Activated CD8-positive, alpha-beta T cell treated with anti-CD3 and anti-CD28 coated beads for 36 hours (primary cell): ENCODE data around the gene KYNU. TPM values are rescaled to one million over a fixed set of nuclear protein-coding genes. Genes with fewer than 3 reads are reported as not detected.

Experiments
- ATAC-seq: fragments of 200-7000 bp; cut with Tn5 transposase; one replicate; pipeline ENCODE4 v1.10.0; 2021; ENCODE audit warnings: mild to moderate bottlenecking, moderate library complexity
- CTCF ChIA-PET: fragments of 350-600 bp; sonication (Branson Sonifier 250); formaldehyde crosslinking; loops from one replicate; lab custom pipeline; 2021; ENCODE audit warnings: antibody characterized with exemption; lab: Charles Lee
- POLR2A ChIA-PET: fragments of 350-600 bp; sonication (Branson Sonifier 250); formaldehyde crosslinking; loops from one replicate; lab custom pipeline; 2021; ENCODE audit warnings: antibody characterized with exemption; lab: Charles Lee
- DNase-seq: peaks from one replicate; pipeline ENCODE4 v3.0.0-alpha.2; 2020
- H3K27ac Mint-ChIP-seq: one replicate; pipeline ENCODE4 v1.8.0; 2021; ENCODE audit warnings: mild to moderate bottlenecking, mixed read lengths
- H3K27me3 Mint-ChIP-seq: one replicate; pipeline ENCODE4 v1.8.0; 2021; ENCODE audit warnings: mixed read lengths
- H3K36me3 Mint-ChIP-seq: one replicate; pipeline ENCODE4 v1.8.0; 2021; ENCODE audit warnings: low read depth, mixed read lengths
- H3K4me1 Mint-ChIP-seq: one replicate; pipeline ENCODE4 v1.8.0; 2021; ENCODE audit warnings: low read depth, mixed read lengths
- H3K4me3 Mint-ChIP-seq: one replicate; pipeline ENCODE4 v1.8.0; 2021; ENCODE audit warnings: mild to moderate bottlenecking, moderate library complexity, mixed read lengths
- H3K9me3 Mint-ChIP-seq: one replicate; pipeline ENCODE4 v1.8.0; 2021; ENCODE audit warnings: mixed read lengths
- intact Hi-C: fragments of 100-400 bp; cut with micrococcal nuclease; formaldehyde crosslinking; loops from one replicate; pipeline ENCODE4 v1.10.0; 2022
- total RNA-seq, 2 experiments: library from RNA; stranded (reverse); gene quantifications; one replicate each; pipeline ENCODE4 v1.2.3, GENCODE V29; 2021
- TF ChIP-seq, protein P1 (sequence below): fragments of 200-600 bp; IDR thresholded peaks from one replicate; pipeline ENCODE4 v1.8.0; 2022; ENCODE audit warnings: antibody characterized with exemption, mild to moderate bottlenecking

KYNU gene
- total RNA-seq, 2 experiments from 2014 or later, result not detected

DNA sequence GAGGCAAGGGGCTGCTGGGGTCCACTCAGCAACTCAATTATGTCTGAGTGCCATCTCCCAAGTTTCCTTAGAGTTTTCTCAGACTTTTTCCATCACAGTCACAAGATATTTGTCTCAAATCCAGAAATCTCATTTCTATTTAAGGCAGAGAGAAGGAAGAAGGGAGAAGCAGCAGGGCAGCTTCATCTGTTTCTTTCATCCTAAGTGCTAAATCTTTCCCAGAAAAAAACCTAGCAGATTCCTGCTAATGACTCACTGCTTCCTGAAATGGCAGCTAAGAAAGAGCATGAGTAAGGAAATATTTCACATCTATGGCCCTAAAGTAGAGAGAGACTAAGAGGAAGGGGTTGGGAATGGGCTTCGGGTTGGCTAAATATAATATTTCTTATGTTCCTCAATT, 88.0 kb downstream of the KYNU start:
- Mint-ChIP-seq H3K27ac (no peak overlapping the region), H3K4me3 (no peak overlapping the region), H3K36me3 (no peaks in the 10 kb centered on the region), H3K9me3 (no peaks in the 10 kb centered on the region), H3K4me1 (no peaks in the 10 kb centered on the region), H3K27me3 (no peaks in the 10 kb centered on the region)
- ChIA-PET POLR2A (no interaction called here), CTCF (no interaction called here)
- ATAC-seq (no peak), DNase-seq (no peak)
- intact Hi-C loops, result no loop called here
- TF ChIP-seq, protein P1, sequence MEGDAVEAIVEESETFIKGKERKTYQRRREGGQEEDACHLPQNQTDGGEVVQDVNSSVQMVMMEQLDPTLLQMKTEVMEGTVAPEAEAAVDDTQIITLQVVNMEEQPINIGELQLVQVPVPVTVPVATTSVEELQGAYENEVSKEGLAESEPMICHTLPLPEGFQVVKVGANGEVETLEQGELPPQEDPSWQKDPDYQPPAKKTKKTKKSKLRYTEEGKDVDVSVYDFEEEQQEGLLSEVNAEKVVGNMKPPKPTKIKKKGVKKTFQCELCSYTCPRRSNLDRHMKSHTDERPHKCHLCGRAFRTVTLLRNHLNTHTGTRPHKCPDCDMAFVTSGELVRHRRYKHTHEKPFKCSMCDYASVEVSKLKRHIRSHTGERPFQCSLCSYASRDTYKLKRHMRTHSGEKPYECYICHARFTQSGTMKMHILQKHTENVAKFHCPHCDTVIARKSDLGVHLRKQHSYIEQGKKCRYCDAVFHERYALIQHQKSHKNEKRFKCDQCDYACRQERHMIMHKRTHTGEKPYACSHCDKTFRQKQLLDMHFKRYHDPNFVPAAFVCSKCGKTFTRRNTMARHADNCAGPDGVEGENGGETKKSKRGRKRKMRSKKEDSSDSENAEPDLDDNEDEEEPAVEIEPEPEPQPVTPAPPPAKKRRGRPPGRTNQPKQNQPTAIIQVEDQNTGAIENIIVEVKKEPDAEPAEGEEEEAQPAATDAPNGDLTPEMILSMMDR, result no peak

DNA sequence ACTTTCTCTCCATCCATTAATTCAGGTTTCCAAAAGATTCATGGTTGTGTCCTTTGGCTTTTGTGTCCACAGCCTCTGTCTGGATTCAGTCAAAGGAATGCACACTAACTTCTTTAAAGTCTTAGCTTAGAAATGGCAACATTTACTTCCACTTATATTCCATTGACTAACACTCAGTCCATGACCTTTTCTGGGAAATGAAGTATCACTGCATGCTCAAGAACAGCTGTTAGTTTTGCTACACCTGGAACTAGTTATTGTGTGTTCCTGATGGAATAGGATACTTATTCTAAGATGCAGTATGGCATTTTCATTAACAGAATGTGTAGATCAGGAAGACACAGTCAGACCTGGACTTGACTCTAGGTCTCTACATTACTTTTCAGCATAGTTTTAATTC, 88.8 kb downstream of the KYNU start:
- Mint-ChIP-seq H3K4me3 (no peak overlapping the region), H3K27me3 (no peaks in the 10 kb centered on the region), H3K27ac (no peak overlapping the region), H3K36me3 (no peaks in the 10 kb centered on the region), H3K4me1 (no peaks in the 10 kb centered on the region), H3K9me3 (no peaks in the 10 kb centered on the region)
- TF ChIP-seq, protein P1, result no peak
- ChIA-PET CTCF (no interaction called here), POLR2A (no interaction called here)
- intact Hi-C loops, result no loop called here
- no peak for ATAC-seq
- DNase-seq, result no peak

DNA sequence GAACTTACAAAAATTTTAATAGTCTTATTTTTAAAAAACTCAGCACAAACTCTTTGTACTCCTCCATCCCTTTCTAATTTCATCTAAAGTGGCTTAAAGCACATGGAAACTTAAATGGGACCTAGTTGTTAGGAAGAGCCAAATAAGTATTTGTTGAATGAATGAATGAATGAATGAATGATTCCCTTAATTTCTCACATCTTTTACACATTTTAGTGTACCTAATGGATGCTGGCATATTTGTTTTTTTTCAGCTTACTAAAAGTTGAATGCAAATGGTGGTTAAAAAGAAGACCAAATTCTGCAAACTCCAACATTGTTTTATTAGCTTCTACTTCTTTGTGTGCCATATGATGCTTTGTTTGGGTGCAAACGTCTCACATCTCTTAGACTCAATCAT, 89.6 kb downstream of the KYNU start:
- TF ChIP-seq, protein P1, result no peak

DNA sequence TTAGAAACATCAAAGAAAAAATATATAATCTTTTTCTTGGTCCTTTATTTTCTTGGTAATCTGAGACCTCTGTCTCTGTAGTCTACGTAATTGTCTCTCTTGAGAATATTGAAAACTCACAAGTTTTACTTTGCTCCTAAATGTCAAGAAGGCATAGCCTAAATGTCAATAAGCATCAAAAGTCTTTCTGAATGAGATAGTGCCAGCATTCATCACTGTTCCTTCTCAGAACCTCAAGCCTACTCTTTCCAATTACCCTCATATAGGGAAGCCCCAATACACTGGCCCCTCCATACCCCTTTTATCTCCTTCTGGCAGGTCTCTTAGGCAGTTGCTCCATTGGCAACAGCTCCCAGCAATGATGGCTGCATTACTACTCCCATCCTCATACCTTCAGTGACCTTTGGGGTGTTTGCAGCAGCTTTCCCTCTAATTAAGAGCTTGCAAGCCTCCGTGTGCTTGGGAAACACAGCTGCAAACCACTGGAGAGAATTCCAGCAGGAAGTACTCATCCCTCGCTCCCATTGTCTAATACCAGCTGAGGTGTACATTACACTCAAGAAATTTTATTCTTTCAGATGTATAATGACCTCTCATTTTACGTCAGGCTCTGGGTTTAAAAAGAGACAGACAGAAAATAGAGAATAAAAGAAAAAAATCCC, 95.8 kb downstream of the KYNU start:
- intact Hi-C loops, result no loop called here
- no peak for ATAC-seq
- ChIA-PET CTCF (interaction anchor here (1.2 to 1.5 kb wide), 2 partner anchors 9 to 17 kb away, joined by 3 to 5 read pairs; no protein-coding TSS in a partner anchor), POLR2A (interaction anchor here (0.5 kb wide), 1 partner anchor 125 kb away, joined by 3 read pairs; no protein-coding TSS in a partner anchor)
- no peak for DNase-seq
- Mint-ChIP-seq H3K4me1 (peaks cover 6% of the 10 kb centered on the region), H3K27ac (no peak overlapping the region), H3K27me3 (no peaks in the 10 kb centered on the region), H3K4me3 (no peak overlapping the region), H3K9me3 (no peaks in the 10 kb centered on the region), H3K36me3 (no peaks in the 10 kb centered on the region)
- TF ChIP-seq, protein P1, result no peak

More for the DNA sequence above, 89.6 kb downstream of the KYNU start:
- no peak overlapping the region for H3K4me3 Mint-ChIP-seq
- H3K27me3 Mint-ChIP-seq, result no peaks in the 10 kb centered on the region
- no peak for DNase-seq
- no peak overlapping the region for H3K27ac Mint-ChIP-seq
- no peak for ATAC-seq
- POLR2A ChIA-PET, result no interaction called here
- no peaks in the 10 kb centered on the region for H3K36me3 Mint-ChIP-seq
- no peaks in the 10 kb centered on the region for H3K4me1 Mint-ChIP-seq
- no peaks in the 10 kb centered on the region for H3K9me3 Mint-ChIP-seq
- intact Hi-C loops, result no loop called here
- CTCF ChIA-PET, result interaction anchor here (1.5 kb wide), 1 partner anchor 11 kb away, joined by 4 read pairs; no protein-coding TSS in a partner anchor

DNA sequence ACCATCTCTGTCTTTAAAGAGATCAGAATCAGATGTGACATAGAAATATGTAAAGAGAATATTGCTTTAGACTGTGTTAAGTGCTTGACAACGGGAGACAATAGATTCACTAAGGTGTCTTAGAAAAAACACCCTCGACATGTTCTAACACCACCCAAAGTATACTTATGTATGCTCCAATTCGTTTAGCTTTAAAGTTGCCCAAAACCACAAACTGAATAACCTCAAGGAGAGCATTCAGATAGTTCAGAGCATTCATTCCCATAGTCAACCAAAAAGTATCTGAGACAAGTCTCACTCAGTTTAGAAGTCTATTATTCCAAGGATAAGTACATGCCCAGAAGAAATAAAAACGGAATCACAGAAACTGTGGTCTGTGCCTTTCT, 96.4 kb downstream of the KYNU start:
- POLR2A ChIA-PET, result interaction anchor here (0.5 kb wide), 1 partner anchor 126 kb away, joined by 3 read pairs; no protein-coding TSS in a partner anchor
- TF ChIP-seq, protein P1, result no peak
- CTCF ChIA-PET, result interaction anchor here (1.2 to 1.9 kb wide), 3 partner anchors 9 to 16 kb away, joined by 3 to 6 read pairs (median 5); no protein-coding TSS in a partner anchor
- no peak for ATAC-seq
- H3K27me3 Mint-ChIP-seq, result no peaks in the 10 kb centered on the region
- no peaks in the 10 kb centered on the region for H3K9me3 Mint-ChIP-seq
- peaks cover 6% of the 10 kb centered on the region for H3K4me1 Mint-ChIP-seq
- intact Hi-C loops, result no loop called here
- DNase-seq, result no peak
- H3K36me3 Mint-ChIP-seq, result no peaks in the 10 kb centered on the region
- H3K4me3 Mint-ChIP-seq, result no peak overlapping the region
- H3K27ac Mint-ChIP-seq, result no peak overlapping the region
